HG03108 (cell line): ENCODE measurements around the gene SUN5.
"Not testable (repeated sequence)": the region's sequence is repeated elsewhere in the genome, so short reads cannot be mapped to it uniquely, and the experiment has no call there.

Experiments used
- ATAC-seq: cut with Tn5 transposase; IDR thresholded peaks from one replicate; pipeline ENCODE4 v1.9.1; 2021; ENCODE audit warnings: moderate library complexity; ENCODE audit not compliant: unreplicated experiment

Gene SUN5

DNA sequence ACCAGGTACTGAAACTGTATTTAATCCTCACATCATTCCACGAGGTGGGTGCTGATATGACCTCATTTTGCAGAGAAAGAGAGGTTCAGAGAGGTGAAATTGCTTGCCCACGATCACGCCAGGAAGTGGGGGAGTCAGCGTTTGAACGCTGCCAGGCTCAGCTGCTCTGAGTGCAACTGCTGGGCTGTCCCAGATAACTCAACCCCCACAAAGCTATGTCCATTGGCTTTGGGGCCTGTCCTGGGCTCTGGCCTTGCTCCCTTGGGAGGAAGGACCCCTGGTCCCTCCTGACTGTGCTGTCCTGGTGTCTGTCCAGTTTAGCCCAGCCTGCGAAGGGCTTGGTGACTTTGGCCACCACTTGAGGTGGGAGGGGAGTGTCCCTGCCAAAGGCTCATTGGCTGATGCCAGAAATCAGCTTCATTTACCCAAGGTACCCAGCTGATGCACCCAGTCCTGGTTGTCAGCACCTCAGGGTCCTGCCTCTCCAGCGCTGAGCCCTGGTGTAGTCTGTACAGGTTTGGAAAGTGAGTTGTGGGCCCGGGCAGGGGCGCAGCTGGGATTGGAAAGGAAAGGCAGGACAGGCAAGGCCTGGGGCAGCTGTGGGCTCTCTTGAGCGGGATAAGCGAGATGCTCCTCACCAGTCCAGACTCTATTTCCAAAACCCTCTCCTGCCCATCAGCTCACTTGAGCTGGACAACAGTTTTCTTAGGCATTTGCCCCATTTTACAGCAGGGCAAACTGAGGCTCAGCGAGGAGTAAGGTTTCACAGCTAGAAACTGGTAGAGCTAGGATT, 38.5 kb downstream of the SUN5 start:
- ATAC-seq: no peak

DNA sequence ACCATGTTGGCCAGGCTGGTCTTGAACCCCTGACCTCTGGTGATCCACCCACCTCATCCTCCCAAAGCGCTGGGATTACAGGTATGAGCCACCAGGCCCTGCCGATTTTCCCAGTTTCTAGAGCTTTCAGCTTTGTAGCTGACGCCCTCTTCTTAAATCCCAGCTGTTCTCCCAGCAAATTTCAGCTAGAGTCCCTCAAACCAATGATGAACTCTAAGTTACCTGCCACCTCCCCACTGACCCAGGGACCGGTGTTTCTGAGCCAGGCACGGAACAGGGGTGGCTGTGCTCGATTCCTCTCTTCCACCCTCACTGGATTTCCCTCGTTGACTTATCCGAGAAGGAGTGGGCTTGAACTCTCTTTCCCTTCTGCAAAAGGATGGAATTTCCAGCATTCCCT, 39.1 kb downstream of the SUN5 start:
- ATAC-seq: no peak

DNA sequence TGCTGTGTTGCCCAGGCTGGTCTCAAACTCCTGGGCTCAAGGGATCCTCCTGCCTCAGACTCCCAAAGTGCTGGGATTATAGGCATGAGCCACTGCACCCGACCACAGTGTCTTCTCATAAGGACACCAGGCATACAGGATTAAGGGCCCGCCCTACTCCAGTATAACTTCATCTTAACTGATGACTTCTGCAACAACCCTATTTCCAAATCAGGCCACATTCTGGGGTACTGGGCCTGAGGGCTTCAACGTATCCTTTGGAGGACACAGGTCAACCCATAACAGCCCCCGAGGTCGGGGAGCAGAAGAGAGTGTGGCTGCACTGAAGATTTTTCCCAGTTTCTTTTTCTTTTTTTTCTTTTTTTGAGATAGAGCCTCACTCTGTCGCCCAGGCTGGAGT, 39.7 kb downstream of the SUN5 start:
- no peak for ATAC-seq

DNA sequence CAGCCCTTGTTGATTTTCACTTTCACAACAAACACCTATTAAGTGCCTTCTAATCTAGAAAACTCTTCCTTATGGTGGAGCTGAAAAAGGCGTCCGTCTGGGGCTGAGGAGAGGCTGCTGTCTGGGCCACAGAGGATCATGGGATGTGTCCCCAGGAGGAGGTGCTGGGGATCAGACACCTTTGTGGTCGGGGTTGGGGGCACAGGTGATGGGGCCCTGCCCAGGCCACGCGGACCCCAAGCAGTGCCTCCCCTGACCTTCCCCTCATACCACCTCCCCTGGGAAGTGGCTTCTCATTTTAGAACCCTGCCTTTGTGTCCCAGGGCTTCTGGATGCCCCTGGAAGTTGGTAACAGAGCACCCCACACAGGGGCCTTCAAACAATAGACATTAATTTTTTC, 41.1 kb downstream of the SUN5 start:
- no peak for ATAC-seq

DNA sequence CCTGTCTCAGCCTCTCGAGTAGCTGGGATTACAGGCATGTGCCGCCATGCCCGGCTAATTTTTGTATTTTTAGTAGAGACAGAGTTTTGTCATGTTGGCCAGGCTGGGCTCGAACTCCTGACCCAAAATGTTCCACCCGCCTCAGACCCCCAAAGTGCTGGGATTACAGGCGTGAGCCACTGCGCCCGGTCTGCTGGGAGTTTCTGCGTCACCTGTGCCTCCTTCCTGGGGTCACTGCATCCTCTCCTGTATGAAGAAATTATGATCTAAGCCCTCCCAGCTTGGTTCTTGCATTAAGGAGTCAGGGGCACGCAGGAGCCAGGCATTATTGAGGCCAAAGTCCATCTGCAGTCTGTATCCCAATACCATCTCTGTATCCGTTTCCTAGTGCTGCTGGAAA, 41.6 kb downstream of the SUN5 start:
- not testable (repeated sequence) for ATAC-seq

DNA sequence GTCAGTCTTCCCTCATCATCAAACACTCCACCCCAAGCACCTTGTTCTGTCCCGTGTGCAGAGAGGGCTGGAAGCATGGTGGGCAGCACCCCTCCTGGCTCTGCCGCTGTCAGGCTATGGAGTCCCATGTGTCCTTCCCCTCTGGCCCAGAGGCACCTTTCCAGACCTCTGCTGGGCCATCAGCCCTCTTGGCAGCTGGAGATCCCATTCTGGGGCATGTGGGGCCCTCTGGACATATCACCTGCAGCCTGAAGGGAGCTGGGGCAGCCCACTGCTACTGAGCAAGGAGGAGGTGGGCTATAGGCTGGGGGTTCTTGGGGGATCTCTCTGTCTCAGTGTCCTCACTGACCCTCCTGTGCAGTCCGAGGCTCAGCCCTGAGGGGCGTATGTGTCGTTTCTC, 42.2 kb downstream of the SUN5 start:
- ATAC-seq: no peak

DNA sequence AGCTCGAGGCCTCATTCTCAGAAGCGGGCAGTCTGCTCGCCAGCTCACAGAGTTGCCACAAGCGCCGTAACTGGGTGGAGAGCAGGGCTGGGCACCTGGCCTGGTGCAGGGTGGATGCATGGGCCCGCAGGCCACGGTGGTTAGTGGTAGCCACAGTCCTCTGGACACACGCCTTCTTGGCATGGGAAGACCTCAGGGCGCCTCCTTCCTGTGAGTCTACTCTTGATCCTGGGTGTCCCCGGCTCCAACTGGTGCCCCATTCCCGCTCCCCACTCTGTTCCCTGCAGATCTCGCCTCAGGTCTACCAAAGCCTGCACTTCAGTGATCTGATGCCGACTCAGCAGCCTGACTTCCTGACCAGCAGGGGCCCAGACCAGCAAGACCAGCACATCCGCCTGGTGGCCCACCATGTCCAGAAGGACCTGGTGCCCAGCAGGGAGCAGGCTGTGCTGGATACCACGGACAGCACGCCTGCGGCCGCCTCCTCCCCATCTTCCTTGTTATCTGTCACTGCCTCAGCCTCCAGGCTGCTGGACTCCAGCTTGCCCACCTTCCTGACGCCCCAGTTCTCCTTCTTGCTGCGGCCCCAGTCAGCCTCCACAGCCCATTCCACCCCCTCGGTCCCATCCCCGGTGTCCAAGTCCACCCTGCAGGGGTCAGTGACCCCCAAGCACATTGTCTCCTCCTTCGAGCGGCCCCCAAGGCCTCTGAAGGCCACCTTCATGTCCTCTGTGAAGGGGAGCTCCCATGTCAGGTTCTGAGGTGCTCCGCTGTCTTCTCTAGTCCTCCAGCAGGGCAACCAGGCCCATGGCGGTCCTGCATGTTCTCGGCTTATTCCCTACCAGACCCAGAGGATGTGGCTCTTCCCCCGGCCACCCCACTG, 43.1 kb downstream of the SUN5 start:
- no peak for ATAC-seq

DNA sequence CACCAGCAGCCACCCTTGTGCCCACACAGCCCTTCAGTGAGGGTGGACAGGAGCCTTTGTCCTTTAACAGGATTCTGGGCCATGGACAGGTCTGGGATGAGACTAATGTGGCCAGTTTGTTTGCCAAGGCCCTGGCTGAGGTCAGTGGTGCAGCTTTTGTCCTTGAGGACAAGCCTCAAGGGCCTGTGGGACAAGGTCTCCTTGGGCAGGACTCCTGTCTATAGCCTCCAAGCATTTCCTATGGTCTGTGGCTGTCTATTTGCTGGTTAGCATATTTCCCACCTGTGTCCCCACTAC, 44.1 kb downstream of the SUN5 start:
- no peak for ATAC-seq

DNA sequence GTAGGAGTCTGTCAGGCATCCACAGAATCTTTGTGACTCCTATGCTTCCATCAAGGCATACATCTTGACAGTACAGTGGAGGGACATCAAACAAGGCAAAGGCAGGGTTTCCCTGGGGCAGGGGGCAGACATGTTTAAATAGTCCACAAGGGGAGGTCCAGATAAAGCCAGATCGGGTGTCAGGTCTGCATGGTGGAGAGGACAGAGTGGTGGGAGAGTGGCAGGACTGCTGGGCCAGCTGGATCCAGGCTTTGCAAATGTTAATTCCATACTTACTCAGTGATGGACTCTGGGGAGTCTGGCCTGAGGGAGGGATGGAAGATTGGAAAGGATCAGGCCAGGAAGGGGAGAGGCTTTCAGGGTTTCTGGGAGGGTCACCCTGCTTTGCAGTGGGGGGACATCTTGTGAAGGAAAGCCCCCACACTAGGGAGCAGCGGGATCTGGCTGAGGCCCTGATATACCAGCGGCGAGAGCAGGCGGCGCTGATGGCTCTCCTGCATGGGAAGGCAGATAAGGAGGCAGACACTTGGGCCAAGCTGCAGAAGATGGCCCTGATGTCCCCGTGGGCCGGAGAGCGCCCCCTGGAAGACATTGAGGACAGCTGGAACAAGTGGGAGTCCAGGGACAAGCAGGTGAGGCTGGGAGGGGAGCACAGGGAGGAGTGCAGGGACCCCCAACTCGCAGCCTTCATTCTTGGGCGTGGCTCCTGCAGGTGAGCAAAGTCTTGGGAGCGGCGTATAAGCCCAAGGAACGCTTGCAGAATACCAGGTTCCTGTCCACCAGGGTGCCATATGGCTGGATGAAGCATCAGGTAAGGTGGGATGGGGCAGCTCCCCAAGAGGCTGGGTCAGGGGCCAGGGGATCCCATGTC, 44.6 kb downstream of the SUN5 start:
- no peak for ATAC-seq

DNA sequence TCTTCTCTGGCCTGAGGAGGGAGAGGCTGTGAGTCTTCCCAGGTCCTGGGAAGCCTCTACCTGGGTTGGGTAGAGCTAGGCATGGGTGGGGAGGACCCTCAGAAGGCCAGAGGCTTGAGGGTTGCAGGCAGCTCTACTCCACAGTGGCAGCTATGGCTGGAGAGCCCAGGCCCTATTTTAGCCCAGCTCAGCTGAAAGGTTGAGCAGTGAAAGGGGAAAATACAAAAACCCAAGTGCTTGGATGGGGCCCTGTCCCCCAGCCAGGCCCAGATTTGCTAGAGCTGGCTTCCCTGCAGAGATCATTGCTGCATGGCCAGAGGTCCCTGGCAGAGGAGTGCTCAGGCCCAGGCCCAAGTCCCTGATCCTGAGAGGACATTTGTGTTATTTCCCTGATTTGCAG, 45.7 kb downstream of the SUN5 start:
- ATAC-seq: no peak

DNA sequence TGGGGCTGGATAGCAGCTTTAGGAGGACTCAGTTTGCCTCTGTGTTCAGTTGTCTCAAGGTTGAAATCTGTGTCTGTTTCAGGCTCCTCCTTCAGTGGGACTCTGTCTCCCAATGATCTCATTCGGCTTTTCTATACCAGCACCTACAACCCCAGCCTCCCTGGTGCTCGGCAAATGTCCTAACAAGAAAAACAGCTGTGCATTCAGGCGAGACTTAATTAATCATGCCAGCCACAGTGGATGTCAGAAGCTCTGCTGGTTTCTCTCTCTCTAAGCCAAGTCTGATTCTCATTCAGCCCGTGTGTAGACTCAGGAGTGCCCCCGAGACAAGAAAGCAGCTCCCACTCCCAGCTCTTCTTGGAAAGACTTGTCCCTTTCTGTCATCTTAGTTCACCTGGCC, 46.8 kb downstream of the SUN5 start:
- no peak for ATAC-seq

DNA sequence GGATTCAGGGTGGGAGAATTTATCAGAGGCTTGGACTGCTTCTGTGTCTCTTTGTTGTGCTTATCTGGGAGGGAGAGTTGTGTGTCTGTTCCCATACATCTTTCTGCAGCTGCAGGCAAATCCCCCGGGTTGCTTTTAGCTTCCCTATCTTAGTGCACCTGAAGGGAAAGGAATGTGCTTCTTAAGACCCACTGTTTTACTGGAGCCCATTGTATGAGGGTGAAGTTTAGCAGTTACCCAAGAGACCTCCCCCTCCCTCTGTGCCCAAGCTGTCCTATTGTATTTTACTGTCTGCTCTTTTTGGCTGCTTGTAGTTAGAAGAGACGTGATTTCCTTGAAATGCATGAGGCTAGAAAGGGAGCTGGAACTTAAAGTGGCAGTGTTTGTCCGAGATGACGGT, 53.7 kb downstream of the SUN5 start:
- ATAC-seq: not testable (repeated sequence)

DNA sequence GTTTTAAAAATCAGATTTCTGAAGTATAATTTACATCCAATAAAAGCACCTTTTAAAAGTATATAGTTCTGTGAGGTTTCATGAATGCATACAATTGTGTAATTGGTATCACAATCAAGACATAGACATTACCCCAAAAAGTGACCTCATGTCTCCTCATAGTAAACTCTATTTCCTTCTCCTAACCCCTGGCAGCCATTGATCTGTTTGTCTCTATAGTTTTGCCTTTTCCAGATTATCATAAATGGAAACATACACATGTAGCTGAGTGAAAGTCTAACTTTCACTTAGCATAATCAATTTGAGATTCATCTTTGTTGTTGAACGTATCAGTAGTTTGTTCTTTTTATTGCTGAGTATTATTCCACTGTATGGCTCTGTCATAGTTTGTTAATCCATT, 57.6 kb downstream of the SUN5 start:
- ATAC-seq: no peak

DNA sequence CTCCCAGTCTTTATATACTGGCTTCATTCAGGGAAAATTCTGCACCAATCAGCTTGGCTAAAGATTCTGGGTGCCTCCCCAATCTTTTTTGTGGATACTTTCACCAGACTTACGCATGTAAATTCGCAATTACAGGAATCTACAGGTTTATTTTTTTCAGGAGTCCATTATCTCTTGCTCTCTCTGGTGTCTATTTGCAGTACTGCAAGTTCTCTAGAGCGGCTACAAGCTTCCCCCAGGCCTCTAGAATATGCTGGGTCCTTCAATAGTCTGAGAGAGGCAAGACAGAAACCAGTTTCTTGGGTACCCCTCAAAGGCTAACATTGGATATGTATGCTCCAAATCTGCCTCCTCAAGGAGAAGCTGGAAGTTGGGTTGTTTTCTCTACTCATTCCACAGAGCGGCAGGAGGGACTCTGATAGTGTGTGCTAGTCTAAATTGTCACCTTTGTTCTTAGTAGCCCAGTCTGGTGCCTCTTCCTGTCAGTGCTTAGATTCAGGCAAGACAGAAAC, 58.5 kb downstream of the SUN5 start:
- ATAC-seq: no peak

DNA sequence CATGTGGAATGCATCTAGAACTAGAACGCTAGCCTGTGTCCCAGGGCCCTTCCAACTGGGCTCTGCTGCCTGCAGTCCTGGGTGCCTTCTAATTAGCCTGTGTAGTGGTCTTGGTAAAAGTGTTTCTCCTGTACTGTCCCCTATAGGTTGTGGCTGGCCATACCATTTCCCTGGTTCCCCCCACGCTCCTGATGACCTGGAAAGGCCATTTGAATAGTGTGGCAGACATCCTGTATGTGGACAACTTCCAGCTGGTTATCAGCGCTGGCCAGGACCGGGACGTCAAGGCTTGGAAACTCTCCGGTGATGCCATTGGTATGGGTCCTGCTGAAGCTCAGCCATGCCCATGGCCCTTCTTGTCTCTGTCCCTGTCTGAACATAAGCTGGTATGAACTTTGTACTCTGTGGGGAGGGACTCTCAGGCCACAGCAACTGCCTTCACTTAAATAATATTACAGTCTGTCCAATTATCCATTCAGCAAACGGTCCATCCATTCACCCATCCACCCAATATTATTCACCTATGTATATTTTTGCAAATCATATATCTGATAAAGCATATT, 60.7 kb downstream of the SUN5 start:
- ATAC-seq: no peak

DNA sequence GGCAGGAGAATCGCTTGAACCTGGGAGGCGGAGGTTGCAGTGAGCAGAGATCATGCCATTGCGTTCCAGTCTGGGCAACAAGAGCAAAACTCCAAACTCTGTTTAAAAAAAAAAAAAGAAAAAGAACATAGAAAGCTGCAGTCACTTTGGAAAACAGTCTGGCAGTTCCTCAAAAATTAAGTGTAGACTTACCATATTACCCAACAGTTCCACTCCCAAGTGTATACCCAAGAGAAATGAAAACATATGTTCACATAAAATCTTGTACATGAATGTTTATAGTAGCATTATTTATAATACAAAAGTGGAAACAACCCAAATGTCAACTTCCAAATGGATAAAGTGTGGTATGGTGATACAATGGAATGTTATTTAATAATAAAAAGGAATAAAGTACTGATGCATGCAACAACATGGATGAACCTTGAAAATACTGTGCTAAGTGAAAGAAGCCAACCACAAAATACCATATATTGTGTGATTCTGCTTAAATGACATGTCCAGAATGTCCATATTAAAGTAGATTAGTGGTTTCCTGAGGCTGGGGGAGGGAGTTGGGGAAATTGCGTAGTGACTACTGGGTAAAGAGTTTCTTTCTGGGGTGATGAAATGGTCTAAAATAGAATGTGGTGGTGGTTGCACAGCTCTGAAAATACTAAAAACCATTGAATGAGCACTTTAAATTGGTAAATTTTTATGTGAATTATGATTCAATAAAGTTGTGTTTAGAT, 62.9 kb downstream of the SUN5 start:
- no peak for ATAC-seq

DNA sequence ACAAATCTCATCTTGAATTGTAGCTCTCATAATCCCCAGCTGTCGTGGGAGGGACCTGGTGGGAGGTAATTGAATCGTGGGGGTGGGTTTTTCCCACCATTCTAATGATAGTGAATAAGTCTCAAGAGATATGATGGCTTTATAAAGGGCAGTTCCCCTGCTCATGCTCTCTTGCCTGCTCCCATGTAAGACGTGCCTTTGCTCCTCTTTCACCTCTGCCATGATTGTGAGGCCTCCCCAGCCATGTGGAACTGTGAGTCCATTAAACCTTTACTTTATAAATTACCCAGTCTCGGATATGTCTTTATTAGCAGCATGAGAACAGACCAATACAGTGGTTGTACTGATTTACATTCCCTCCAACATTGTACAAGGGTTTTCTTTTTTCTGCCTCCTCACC, 69.7 kb downstream of the SUN5 start:
- no peak for ATAC-seq
